GM21786 (cell line): ENCODE results near the gene KCNIP4.

Experiments
- ATAC-seq: cut with Tn5 transposase; IDR thresholded peaks from one replicate; pipeline ENCODE4 v1.9.1; 2021; ENCODE audit not compliant: unreplicated experiment

KCNIP4 gene

GRCh38 chr4:21102667-21103066 is 845.9 kb downstream of the KCNIP4 start:
- no peak for ATAC-seq

- ATAC-seq: no peak
Measured at GRCh38 chr4:21097865-21098264, 850.7 kb downstream of the KCNIP4 start.

GRCh38 chr4:21097026-21097425 is 851.5 kb downstream of the KCNIP4 start:
- ATAC-seq: no peak

- ATAC-seq: no peak
Measured at GRCh38 chr4:21092531-21092930, 856.0 kb downstream of the KCNIP4 start.

GRCh38 chr4:21090094-21090666 is 858.4 kb downstream of the KCNIP4 start:
- no peak for ATAC-seq

GRCh38 chr4:21083413-21083812 is 865.2 kb downstream of the KCNIP4 start:
- ATAC-seq: no peak

GRCh38 chr4:21077967-21078366 is 870.6 kb downstream of the KCNIP4 start:
- no peak for ATAC-seq

GRCh38 chr4:21067351-21067750 is 881.2 kb downstream of the KCNIP4 start:
- no peak for ATAC-seq

- no peak for ATAC-seq
Measured at GRCh38 chr4:21061902-21062301, 886.7 kb downstream of the KCNIP4 start.

- no peak for ATAC-seq
Measured at GRCh38 chr4:21046141-21046540, 902.4 kb downstream of the KCNIP4 start.

- ATAC-seq: no peak
Measured at GRCh38 chr4:21045119-21045518, 903.5 kb downstream of the KCNIP4 start.

- ATAC-seq: no peak
Measured at GRCh38 chr4:21041708-21042107, 906.9 kb downstream of the KCNIP4 start.

- no peak for ATAC-seq
Measured at GRCh38 chr4:21034728-21035127, 913.8 kb downstream of the KCNIP4 start.

- no peak for ATAC-seq
Measured at GRCh38 chr4:21032089-21032645, 916.4 kb downstream of the KCNIP4 start.

GRCh38 chr4:21018817-21019216 is 929.8 kb downstream of the KCNIP4 start:
- ATAC-seq: no peak

GRCh38 chr4:21013501-21013900 is 935.1 kb downstream of the KCNIP4 start:
- ATAC-seq: no peak

GRCh38 chr4:21012851-21013331 is 935.7 kb downstream of the KCNIP4 start:
- ATAC-seq: no peak

- ATAC-seq: no peak
Measured at GRCh38 chr4:21011106-21011505, 937.5 kb downstream of the KCNIP4 start.

- no peak for ATAC-seq
Measured at GRCh38 chr4:21009956-21010355, 938.6 kb downstream of the KCNIP4 start.

GRCh38 chr4:21005647-21006046 is 942.9 kb downstream of the KCNIP4 start:
- no peak for ATAC-seq

GRCh38 chr4:21002976-21003375 is 945.6 kb downstream of the KCNIP4 start:
- ATAC-seq: no peak

GRCh38 chr4:21002286-21002685 is 946.3 kb downstream of the KCNIP4 start:
- no peak for ATAC-seq

GRCh38 chr4:21001490-21001889 is 947.1 kb downstream of the KCNIP4 start:
- no peak for ATAC-seq
